Fibroblast of skin of left quadriceps (primary cell): ENCODE measurements around the gene SLC29A3.
"Not testable (repeated sequence)": the region's sequence is repeated elsewhere in the genome, so short reads cannot be mapped to it uniquely, and the experiment has no call there.

Experiments used
- DNase-seq, 2 experiments: peaks; one replicate each; pipeline ENCODE4 v3.0.0-alpha.2; 2013; ENCODE audit warnings: low read depth in 2 of 2

The SLC29A3 gene

GRCh38 chr10:71345694-71346093 is 26.6 kb downstream of the SLC29A3 start:
- DNase-seq: no peak

- DNase-seq: no peak
Measured at GRCh38 chr10:71346731-71347130, 27.7 kb downstream of the SLC29A3 start.

GRCh38 chr10:71347587-71348395 is 28.7 kb downstream of the SLC29A3 start:
- no peak for DNase-seq

- no peak for DNase-seq
Measured at GRCh38 chr10:71348850-71349249, 29.8 kb downstream of the SLC29A3 start.

- DNase-seq: no peak
Measured at GRCh38 chr10:71349406-71349805, 30.3 kb downstream of the SLC29A3 start.

GRCh38 chr10:71351087-71351486 is 32.0 kb downstream of the SLC29A3 start:
- no peak for DNase-seq

- no peak for DNase-seq
Measured at GRCh38 chr10:71351628-71352319, 32.7 kb downstream of the SLC29A3 start.

- DNase-seq: no peak
Measured at GRCh38 chr10:71353639-71354038, 34.6 kb downstream of the SLC29A3 start.

- DNase-seq: no peak
Measured at GRCh38 chr10:71354776-71355175, 35.7 kb downstream of the SLC29A3 start.

GRCh38 chr10:71355886-71356285 is 36.8 kb downstream of the SLC29A3 start:
- no peak for DNase-seq

GRCh38 chr10:71357792-71358265 is 38.8 kb downstream of the SLC29A3 start:
- DNase-seq: no peak

GRCh38 chr10:71358277-71358676 is 39.2 kb downstream of the SLC29A3 start:
- no peak for DNase-seq

- DNase-seq: not testable (repeated sequence)
Measured at GRCh38 chr10:71358906-71359305, 39.8 kb downstream of the SLC29A3 start.

GRCh38 chr10:71359364-71360046 is 40.4 kb downstream of the SLC29A3 start:
- no peak for DNase-seq

GRCh38 chr10:71360735-71361134 is 41.7 kb downstream of the SLC29A3 start:
- DNase-seq: no peak

GRCh38 chr10:71361581-71361980 is 42.5 kb downstream of the SLC29A3 start:
- DNase-seq: no peak

GRCh38 chr10:71362141-71362540 is 43.1 kb downstream of the SLC29A3 start:
- no peak for DNase-seq

- DNase-seq: no peak
Measured at GRCh38 chr10:71363936-71364335, 44.9 kb downstream of the SLC29A3 start.

GRCh38 chr10:71365366-71365765 is 46.3 kb downstream of the SLC29A3 start:
- no peak for DNase-seq

- DNase-seq: no peak
Measured at GRCh38 chr10:71366690-71367089, 47.6 kb downstream of the SLC29A3 start.

GRCh38 chr10:71367271-71367670 is 48.2 kb downstream of the SLC29A3 start:
- no peak for DNase-seq

- no peak for DNase-seq
Measured at GRCh38 chr10:71368176-71368575, 49.1 kb downstream of the SLC29A3 start.
